HUDEP-2 (cell line): Measurements from ENCODE around the gene TMEM53.

Source experiments
- DNase-seq, 76 experiments: peaks; one replicate each; lab custom pipeline; 2025; ENCODE audit not compliant: unreplicated experiment in 76 of 76; lab: John Stamatoyannopoulos, UW

Gene TMEM53

GRCh38 chr1:44650159-44650831 lies 24.0 kb downstream of the TMEM53 start:
- DNase-seq = no peak

- DNase-seq = no peak
Measured at GRCh38 chr1:44649788-44650158, 24.5 kb downstream of the TMEM53 start.

- DNase-seq = peak in 20 of 76 experiments; percentile 8 to 38 (median 16)
Measured at GRCh38 chr1:44648529-44649250, 25.6 kb downstream of the TMEM53 start.

- peak in 1 of 76 experiments; percentile 5 for DNase-seq
Measured at GRCh38 chr1:44647896-44648295, 26.4 kb downstream of the TMEM53 start.

GRCh38 chr1:44646261-44647110 lies 27.8 kb downstream of the TMEM53 start:
- no peak for DNase-seq

- DNase-seq = no peak
Measured at GRCh38 chr1:44645476-44646244, 28.6 kb downstream of the TMEM53 start.

GRCh38 chr1:44644806-44645205 lies 29.5 kb downstream of the TMEM53 start:
- DNase-seq = no peak

GRCh38 chr1:44643721-44644334 lies 30.5 kb downstream of the TMEM53 start:
- DNase-seq = no peak

- DNase-seq = no peak
Measured at GRCh38 chr1:44642925-44643324, 31.4 kb downstream of the TMEM53 start.

- DNase-seq = no peak
Measured at GRCh38 chr1:44642255-44642654, 32.0 kb downstream of the TMEM53 start.

GRCh38 chr1:44641126-44642102 lies 32.9 kb downstream of the TMEM53 start:
- DNase-seq = no peak

GRCh38 chr1:44640200-44640853 lies 34.0 kb downstream of the TMEM53 start:
- no peak for DNase-seq

GRCh38 chr1:44637702-44638411 lies 36.4 kb downstream of the TMEM53 start:
- peak in 75 of 76 experiments; percentile 61 to 98 (median 93) for DNase-seq

- DNase-seq = peak in 56 of 76 experiments; percentile 8 to 62 (median 35)
Measured at GRCh38 chr1:44636688-44637598, 37.3 kb downstream of the TMEM53 start.

GRCh38 chr1:44636083-44636687 lies 38.1 kb downstream of the TMEM53 start:
- DNase-seq = no peak

GRCh38 chr1:44635439-44635838 lies 38.8 kb downstream of the TMEM53 start:
- DNase-seq = no peak
